Activated naive CD8-positive, alpha-beta T cell treated with anti-CD3 and anti-CD28 coated beads, Interleukin-2, amount 50 U/mL, for 24 hours (primary cell): ENCODE results near the gene USP30.
"Not testable (repeated sequence)": the region's sequence is repeated elsewhere in the genome, so short reads cannot be mapped to it uniquely, and the experiment has no call there.

ENCODE experiments used
- ATAC-seq: fragments of 150-1000 bp; cut with Tn5 transposase; one replicate; pipeline ENCODE4 v1.10.0; 2021
- DNase-seq: peaks from one replicate; pipeline ENCODE4 v3.0.0; 2021
- H3K27ac Mint-ChIP-seq: one replicate; pipeline ENCODE4 v1.8.0; 2021; ENCODE audit warnings: mild to moderate bottlenecking, mixed read lengths
- H3K27me3 Mint-ChIP-seq: one replicate; pipeline ENCODE4 v1.8.0; 2021; ENCODE audit warnings: mixed read lengths
- H3K36me3 Mint-ChIP-seq: one replicate; pipeline ENCODE4 v1.8.0; 2021; ENCODE audit warnings: low read depth, mixed read lengths
- H3K4me1 Mint-ChIP-seq: one replicate; pipeline ENCODE4 v1.8.0; 2021; ENCODE audit warnings: mixed read lengths
- H3K4me3 Mint-ChIP-seq: one replicate; pipeline ENCODE4 v1.8.0; 2021; ENCODE audit warnings: mild to moderate bottlenecking, moderate library complexity, mixed read lengths
- H3K9me3 Mint-ChIP-seq: one replicate; pipeline ENCODE4 v1.8.0; 2021; ENCODE audit warnings: mixed read lengths

Gene USP30

GRCh38 chr12:109033239-109034196 lies 18.9 kb upstream of the USP30 start:
- no peak overlapping the region for H3K4me3 Mint-ChIP-seq
- ATAC-seq (no peak), DNase-seq (no peak)
- no peaks in the 10 kb centered on the region for H3K36me3 Mint-ChIP-seq
- peaks cover 17% of the 10 kb centered on the region for H3K9me3 Mint-ChIP-seq
- no peak overlapping the region for H3K27ac Mint-ChIP-seq
- H3K4me1 Mint-ChIP-seq, result no peaks in the 10 kb centered on the region
- H3K27me3 Mint-ChIP-seq, result peaks cover 6% of the 10 kb centered on the region

- no peak overlapping the region for H3K27ac Mint-ChIP-seq
- H3K4me3 Mint-ChIP-seq, result no peak overlapping the region
- peaks cover 11% of the 10 kb centered on the region for H3K27me3 Mint-ChIP-seq
- ATAC-seq, result no peak
- no peak for DNase-seq
- H3K36me3 Mint-ChIP-seq, result no peaks in the 10 kb centered on the region
- peaks cover 17% of the 10 kb centered on the region for H3K9me3 Mint-ChIP-seq
- H3K4me1 Mint-ChIP-seq, result no peaks in the 10 kb centered on the region
Measured at GRCh38 chr12:109036975-109037374, 15.4 kb upstream of the USP30 start.

- Mint-ChIP-seq H3K4me3 (no peak overlapping the region), H3K36me3 (no peaks in the 10 kb centered on the region), H3K4me1 (no peaks in the 10 kb centered on the region), H3K27me3 (peaks cover 13% of the 10 kb centered on the region), H3K9me3 (no peaks in the 10 kb centered on the region), H3K27ac (no peak overlapping the region)
- DNase-seq (no peak), ATAC-seq (no peak)
Measured at GRCh38 chr12:109044241-109044640, 8.1 kb upstream of the USP30 start.

GRCh38 chr12:109047081-109047805 lies 5.1 kb upstream of the USP30 start:
- no peak for DNase-seq
- Mint-ChIP-seq H3K4me3 (no peak overlapping the region), H3K36me3 (no peaks in the 10 kb centered on the region), H3K4me1 (peaks cover 5% of the 10 kb centered on the region), H3K27ac (no peak overlapping the region), H3K27me3 (peaks cover 3% of the 10 kb centered on the region), H3K9me3 (no peaks in the 10 kb centered on the region)
- no peak for ATAC-seq

- H3K27ac Mint-ChIP-seq, H3K4me3 Mint-ChIP-seq, DNase-seq, H3K4me1 Mint-ChIP-seq, H3K27me3 Mint-ChIP-seq, H3K9me3 Mint-ChIP-seq, ATAC-seq, H3K36me3 Mint-ChIP-seq: not testable (repeated sequence)
Measured at GRCh38 chr12:109048706-109049105, 3.7 kb upstream of the USP30 start.

GRCh38 chr12:109049794-109050193 lies 2.6 kb upstream of the USP30 start:
- not testable (repeated sequence) for H3K9me3 Mint-ChIP-seq, H3K4me3 Mint-ChIP-seq, H3K36me3 Mint-ChIP-seq, DNase-seq, H3K27ac Mint-ChIP-seq, H3K27me3 Mint-ChIP-seq, ATAC-seq
- H3K4me1 Mint-ChIP-seq, result peaks cover 15% of the 10 kb centered on the region

GRCh38 chr12:109052097-109052413 lies 321 bp upstream of the USP30 start:
- Mint-ChIP-seq H3K27ac (peak overlapping the region; percentile 91), H3K27me3 (no peaks in the 10 kb centered on the region), H3K9me3 (no peaks in the 10 kb centered on the region), H3K4me1 (peaks cover 18% of the 10 kb centered on the region), H3K36me3 (peaks cover 2% of the 10 kb centered on the region), H3K4me3 (peak overlapping the region; percentile 86)
- DNase-seq (no peak), ATAC-seq (no peak)

- H3K9me3 Mint-ChIP-seq, result no peaks in the 10 kb centered on the region
- H3K36me3 Mint-ChIP-seq, result peaks cover 2% of the 10 kb centered on the region
- peak overlapping the region; percentile 94 for H3K27ac Mint-ChIP-seq
- H3K4me1 Mint-ChIP-seq, result peaks cover 18% of the 10 kb centered on the region
- peak overlapping the region; percentile 86 for H3K4me3 Mint-ChIP-seq
- no peaks in the 10 kb centered on the region for H3K27me3 Mint-ChIP-seq
- DNase-seq (peak; percentile 16), ATAC-seq (peak; percentile 76)
Measured at GRCh38 chr12:109053382-109054123, 1.2 kb downstream of the USP30 start.

- ATAC-seq, H3K9me3 Mint-ChIP-seq, H3K27me3 Mint-ChIP-seq, H3K36me3 Mint-ChIP-seq, DNase-seq: not testable (repeated sequence)
- H3K4me1 Mint-ChIP-seq, result peaks cover 18% of the 10 kb centered on the region
- H3K27ac Mint-ChIP-seq, result peak overlapping the region; percentile 94
- peak overlapping the region; percentile 86 for H3K4me3 Mint-ChIP-seq
Measured at GRCh38 chr12:109054124-109054513, 1.7 kb downstream of the USP30 start.

GRCh38 chr12:109054520-109054919 lies 2.1 kb downstream of the USP30 start:
- Mint-ChIP-seq H3K4me1 (peaks cover 18% of the 10 kb centered on the region), H3K4me3 (peak overlapping the region; percentile 86), H3K36me3 (peaks cover 2% of the 10 kb centered on the region), H3K27me3 (no peaks in the 10 kb centered on the region), H3K9me3 (no peaks in the 10 kb centered on the region), H3K27ac (peak overlapping the region; percentile 94)
- ATAC-seq (no peak), DNase-seq (no peak)

GRCh38 chr12:109056891-109057290 lies 4.5 kb downstream of the USP30 start:
- no peak for ATAC-seq
- Mint-ChIP-seq H3K36me3 (peaks cover 2% of the 10 kb centered on the region), H3K27me3 (no peaks in the 10 kb centered on the region), H3K4me3 (no peak overlapping the region), H3K27ac (no peak overlapping the region), H3K4me1 (peaks cover 16% of the 10 kb centered on the region), H3K9me3 (no peaks in the 10 kb centered on the region)
- no peak for DNase-seq

GRCh38 chr12:109057376-109057775 lies 5.0 kb downstream of the USP30 start:
- DNase-seq (no peak), ATAC-seq (no peak)
- Mint-ChIP-seq H3K27me3 (no peaks in the 10 kb centered on the region), H3K4me3 (no peak overlapping the region), H3K9me3 (no peaks in the 10 kb centered on the region), H3K4me1 (peaks cover 12% of the 10 kb centered on the region), H3K36me3 (peaks cover 2% of the 10 kb centered on the region), H3K27ac (no peak overlapping the region)

GRCh38 chr12:109058773-109059172 lies 6.4 kb downstream of the USP30 start:
- DNase-seq, result no peak
- Mint-ChIP-seq H3K9me3 (no peaks in the 10 kb centered on the region), H3K36me3 (peaks cover 5% of the 10 kb centered on the region), H3K27ac (no peak overlapping the region), H3K4me1 (peaks cover 12% of the 10 kb centered on the region), H3K4me3 (no peak overlapping the region), H3K27me3 (no peaks in the 10 kb centered on the region)
- ATAC-seq, result no peak

GRCh38 chr12:109064143-109064542 lies 11.8 kb downstream of the USP30 start:
- DNase-seq (no peak), ATAC-seq (no peak)
- Mint-ChIP-seq H3K9me3 (no peaks in the 10 kb centered on the region), H3K4me3 (no peak overlapping the region), H3K36me3 (peaks cover 13% of the 10 kb centered on the region), H3K27ac (no peak overlapping the region), H3K27me3 (no peaks in the 10 kb centered on the region), H3K4me1 (peaks cover 3% of the 10 kb centered on the region)
